Neuron (in vitro differentiated cells): Measurements from ENCODE around the gene TINAGL1.
A peak's percentile ranks its signal among the peaks of the same experiment; 100 is the strongest.

Experiments
- H2AFZ ChIP-seq: one replicate; pipeline ENCODE4 v1.6.1; 2013; ENCODE audit warnings: low read depth, mild to moderate bottlenecking, inconsistent platforms, low read length, moderate library complexity
- H3K27me3 ChIP-seq: one replicate; pipeline ENCODE4 v1.6.1; 2013; ENCODE audit warnings: low read length; ENCODE audit not compliant: insufficient read depth
- H3K36me3 ChIP-seq: one replicate; pipeline ENCODE4 v1.6.1; 2013; ENCODE audit warnings: low read length; ENCODE audit not compliant: insufficient read depth
- H3K4me1 ChIP-seq: one replicate; pipeline ENCODE4 v1.6.1; 2013; ENCODE audit warnings: low read length; ENCODE audit not compliant: insufficient read depth
- H3K4me3 ChIP-seq: 2 replicates; pipeline ENCODE4 v1.5.1; 2013; ENCODE audit warnings: mild to moderate bottlenecking, low read length, moderate library complexity
- H3K9me3 ChIP-seq: one replicate; pipeline ENCODE4 v1.6.1; 2013; ENCODE audit warnings: low read length

Gene TINAGL1

DNA sequence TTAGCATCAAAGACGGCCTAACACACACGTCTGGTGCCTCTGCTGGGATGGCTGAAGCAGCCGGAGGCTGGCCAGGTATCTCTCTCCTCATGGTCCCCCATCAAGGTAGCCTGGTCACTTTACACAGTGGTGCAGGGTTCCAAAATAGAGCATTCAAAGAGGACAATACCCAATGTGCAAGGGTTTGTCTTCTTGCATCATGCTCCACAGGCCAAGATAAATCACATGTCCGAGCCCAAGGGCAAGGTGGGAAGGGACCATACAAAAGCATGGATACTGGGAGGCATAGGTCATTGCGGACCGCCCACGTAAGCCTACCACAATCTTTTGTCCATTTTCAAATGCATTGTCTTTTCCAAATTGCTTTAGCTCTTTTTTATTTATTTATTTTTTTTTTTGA is 23.8 kb upstream of the TINAGL1 start:
- Histone ChIP-seq H3K4me3 (no peak overlapping the region), H2AFZ (no peak overlapping the region), H3K4me1 (no peaks in the 10 kb centered on the region), H3K9me3 (no peaks in the 10 kb centered on the region), H3K36me3 (no peaks in the 10 kb centered on the region), H3K27me3 (no peaks in the 10 kb centered on the region)

DNA sequence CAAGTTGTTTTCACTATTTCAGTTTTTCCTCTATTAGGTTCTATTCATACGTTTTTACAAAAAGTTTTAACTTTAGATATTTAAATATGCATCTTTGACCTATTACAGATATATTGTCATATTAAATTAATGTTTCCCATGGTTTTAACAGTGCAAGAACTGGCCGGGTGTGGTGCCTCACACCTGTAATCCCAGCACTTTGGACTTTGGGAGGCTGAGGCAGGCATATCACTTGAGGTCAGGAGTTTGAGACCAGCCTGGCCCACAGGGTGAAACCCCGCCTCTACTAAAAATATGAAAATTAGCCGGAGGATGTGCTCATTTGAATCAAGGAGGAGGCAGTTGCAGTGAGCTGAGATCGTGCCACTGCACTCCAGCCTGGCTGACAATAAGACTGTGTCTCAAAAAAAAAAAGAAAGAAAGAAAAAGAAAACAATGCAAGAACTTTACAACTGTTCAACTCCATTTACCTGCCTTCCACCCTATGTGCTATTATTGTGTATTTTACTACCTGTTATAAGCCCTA is 19.8 kb upstream of the TINAGL1 start:
- H3K36me3 ChIP-seq = no peaks in the 10 kb centered on the region
- H3K27me3 ChIP-seq = no peaks in the 10 kb centered on the region
- no peaks in the 10 kb centered on the region for H3K9me3 ChIP-seq
- H2AFZ ChIP-seq = no peak overlapping the region
- H3K4me1 ChIP-seq = no peaks in the 10 kb centered on the region
- no peak overlapping the region for H3K4me3 ChIP-seq

DNA sequence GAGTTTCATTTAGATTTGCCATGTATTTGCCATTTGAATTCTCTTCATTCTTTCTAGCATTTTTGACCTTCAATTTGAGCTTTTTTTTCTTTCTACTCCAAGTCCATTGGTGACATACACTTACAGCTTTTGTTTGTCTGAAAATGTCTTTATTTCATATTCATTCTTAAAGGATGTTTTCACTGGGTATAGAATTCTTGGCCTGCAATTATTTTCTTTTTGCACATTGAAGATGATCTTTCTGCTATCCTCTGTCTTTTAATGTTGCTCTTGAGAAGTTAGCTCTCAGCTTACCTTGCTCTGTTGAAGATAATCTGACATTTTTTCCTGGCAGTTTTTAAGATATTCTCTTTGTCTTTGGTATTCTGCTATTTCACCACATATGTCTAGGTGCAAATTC is 16.6 kb upstream of the TINAGL1 start:
- H3K36me3 ChIP-seq = no peaks in the 10 kb centered on the region
- no peaks in the 10 kb centered on the region for H3K27me3 ChIP-seq
- no peak overlapping the region for H2AFZ ChIP-seq
- H3K4me1 ChIP-seq = peaks cover 2% of the 10 kb centered on the region
- H3K9me3 ChIP-seq = no peaks in the 10 kb centered on the region
- no peak overlapping the region for H3K4me3 ChIP-seq

DNA sequence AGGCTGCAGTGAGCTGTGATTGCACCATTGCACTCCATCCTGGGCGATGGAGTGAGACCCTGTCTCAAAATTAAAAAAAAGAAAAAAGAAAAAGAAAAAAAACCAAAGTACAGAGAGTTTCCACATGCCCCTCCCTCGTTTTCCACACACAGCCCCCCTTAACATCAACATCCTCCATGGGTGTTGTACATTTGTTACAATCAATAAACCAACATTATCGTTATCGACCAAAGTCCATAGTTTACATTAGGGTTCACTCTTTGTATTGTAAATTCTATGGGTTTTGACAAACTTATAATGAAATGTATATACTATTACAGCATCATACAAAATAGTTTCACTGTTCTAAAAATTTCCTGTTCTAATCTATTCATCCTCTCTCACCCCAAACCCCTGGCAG is 15.9 kb upstream of the TINAGL1 start:
- no peaks in the 10 kb centered on the region for H3K36me3 ChIP-seq
- H3K4me1 ChIP-seq = peaks cover 2% of the 10 kb centered on the region
- no peak overlapping the region for H2AFZ ChIP-seq
- no peaks in the 10 kb centered on the region for H3K9me3 ChIP-seq
- H3K4me3 ChIP-seq = no peak overlapping the region
- H3K27me3 ChIP-seq = no peaks in the 10 kb centered on the region

DNA sequence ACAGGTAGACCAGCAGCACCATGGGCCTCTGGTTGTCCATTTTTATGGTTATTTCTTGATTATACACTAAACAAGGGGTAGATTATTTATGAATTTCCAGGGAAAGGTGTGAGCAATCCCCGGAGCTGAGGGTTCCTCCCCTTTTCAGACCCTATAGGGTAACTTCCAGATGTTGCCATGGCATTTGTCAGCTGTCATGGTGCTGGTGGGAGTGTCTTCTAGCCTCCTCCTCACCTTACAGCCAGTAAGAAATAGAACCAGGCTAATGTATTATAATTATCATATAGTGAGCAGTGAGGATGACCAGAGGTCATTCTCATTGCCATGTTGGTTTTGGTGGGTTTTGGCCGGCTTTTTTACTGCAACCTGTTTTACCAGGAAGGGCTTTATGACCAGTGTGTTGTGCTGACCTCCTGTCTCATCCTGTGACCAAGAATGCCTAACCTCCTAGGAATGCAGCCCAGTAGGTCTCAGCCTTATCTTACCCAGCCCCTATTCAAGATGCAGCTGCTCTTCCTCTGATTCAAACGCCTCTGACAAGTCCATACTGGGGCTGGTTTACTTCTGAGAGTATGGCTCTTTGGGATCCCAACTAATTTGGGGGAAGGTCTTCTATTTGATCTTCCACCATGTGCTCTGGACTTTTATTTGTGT is 13.5 kb upstream of the TINAGL1 start:
- H3K36me3 ChIP-seq = no peaks in the 10 kb centered on the region
- H3K9me3 ChIP-seq = no peaks in the 10 kb centered on the region
- H3K27me3 ChIP-seq = no peaks in the 10 kb centered on the region
- H3K4me1 ChIP-seq = peaks cover 2% of the 10 kb centered on the region
- no peak overlapping the region for H2AFZ ChIP-seq
- H3K4me3 ChIP-seq = no peak overlapping the region

DNA sequence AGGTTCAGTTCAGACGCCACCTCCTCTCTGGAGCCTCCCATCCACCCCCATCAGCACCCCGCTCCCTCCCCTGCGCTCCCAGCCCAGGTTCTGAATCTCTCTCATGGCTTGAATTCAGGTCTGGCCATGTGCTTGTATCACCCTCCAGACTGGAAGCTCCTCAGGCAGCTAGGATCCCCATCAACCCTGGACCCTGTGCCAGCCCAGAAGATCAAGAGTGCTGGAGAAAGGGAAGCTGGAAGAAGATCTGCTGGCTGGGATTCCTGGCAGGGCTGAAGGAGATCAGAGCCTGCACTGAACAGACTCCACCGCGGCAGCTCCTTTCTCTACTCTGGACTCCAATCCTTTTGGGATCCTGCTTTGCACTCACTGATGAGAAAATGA is 11.7 kb upstream of the TINAGL1 start:
- Histone ChIP-seq H2AFZ (no peak overlapping the region), H3K9me3 (no peaks in the 10 kb centered on the region), H3K4me3 (no peak overlapping the region), H3K4me1 (peaks cover 6% of the 10 kb centered on the region), H3K27me3 (peaks cover 4% of the 10 kb centered on the region), H3K36me3 (no peaks in the 10 kb centered on the region)

DNA sequence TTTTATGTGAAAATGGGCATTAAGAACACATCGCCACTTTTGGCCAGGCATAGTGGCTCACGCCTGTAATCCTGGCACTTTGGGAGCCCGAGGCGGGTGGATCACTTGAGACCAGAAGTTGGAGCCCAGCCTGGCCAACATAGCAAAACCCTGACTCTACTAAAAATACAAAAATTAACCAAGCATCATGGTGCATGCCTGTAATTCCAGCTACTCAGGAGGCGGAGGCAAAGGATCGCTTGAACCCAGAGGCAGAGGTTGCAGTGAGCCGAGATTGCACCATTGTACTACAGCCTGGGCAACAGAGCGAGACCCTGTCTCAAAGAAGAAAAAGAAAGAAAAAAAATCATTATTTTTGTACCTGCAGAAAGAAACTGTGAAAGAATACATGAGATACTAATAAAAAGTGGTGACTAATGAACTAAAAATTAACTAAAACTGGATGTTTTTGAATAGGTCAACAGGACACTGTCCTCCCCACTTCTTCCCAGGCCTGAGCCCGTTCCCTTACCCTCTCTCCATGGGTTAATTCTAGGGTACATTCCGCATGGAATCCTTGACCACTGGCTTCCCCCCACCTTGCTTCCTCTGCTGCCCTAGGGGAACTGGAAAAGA is 8.3 kb upstream of the TINAGL1 start:
- Histone ChIP-seq H3K27me3 (peaks cover 14% of the 10 kb centered on the region), H3K4me1 (peaks cover 7% of the 10 kb centered on the region), H3K36me3 (no peaks in the 10 kb centered on the region)

GRCh38 chr1:31568895-31569595 is 7.3 kb upstream of the TINAGL1 start:
- Histone ChIP-seq H3K36me3 (no peaks in the 10 kb centered on the region), H2AFZ (no peak overlapping the region), H3K4me1 (peaks cover 7% of the 10 kb centered on the region), H3K27me3 (peaks cover 17% of the 10 kb centered on the region), H3K9me3 (no peaks in the 10 kb centered on the region), H3K4me3 (no peak overlapping the region)

More for the DNA sequence above, 8.3 kb upstream of the TINAGL1 start:
- Histone ChIP-seq H3K9me3 (no peaks in the 10 kb centered on the region), H3K4me3 (no peak overlapping the region), H2AFZ (no peak overlapping the region)

- Histone ChIP-seq H3K27me3 (peaks cover 22% of the 10 kb centered on the region), H3K4me1 (peaks cover 7% of the 10 kb centered on the region), H2AFZ (peak overlapping the region; percentile 57), H3K36me3 (no peaks in the 10 kb centered on the region), H3K4me3 (no peak overlapping the region), H3K9me3 (no peaks in the 10 kb centered on the region)
These were observed 6.6 kb upstream of the TINAGL1 start for GRCh38 chr1:31569596-31570173.

GRCh38 chr1:31570228-31570627 is 6.1 kb upstream of the TINAGL1 start:
- H3K4me1 ChIP-seq = peaks cover 7% of the 10 kb centered on the region
- H3K9me3 ChIP-seq = no peaks in the 10 kb centered on the region
- H3K27me3 ChIP-seq = peaks cover 27% of the 10 kb centered on the region
- H3K36me3 ChIP-seq = no peaks in the 10 kb centered on the region
- no peak overlapping the region for H2AFZ ChIP-seq
- H3K4me3 ChIP-seq = no peak overlapping the region

GRCh38 chr1:31570906-31571305 is 5.4 kb upstream of the TINAGL1 start:
- no peak overlapping the region for H3K4me3 ChIP-seq
- H3K9me3 ChIP-seq = no peaks in the 10 kb centered on the region
- peaks cover 33% of the 10 kb centered on the region for H3K27me3 ChIP-seq
- H3K36me3 ChIP-seq = no peaks in the 10 kb centered on the region
- H3K4me1 ChIP-seq = peaks cover 7% of the 10 kb centered on the region
- no peak overlapping the region for H2AFZ ChIP-seq

GRCh38 chr1:31571340-31572295 is 4.7 kb upstream of the TINAGL1 start:
- Histone ChIP-seq H2AFZ (no peak overlapping the region), H3K36me3 (no peaks in the 10 kb centered on the region), H3K9me3 (no peaks in the 10 kb centered on the region), H3K4me1 (peaks cover 7% of the 10 kb centered on the region), H3K4me3 (no peak overlapping the region), H3K27me3 (peaks cover 40% of the 10 kb centered on the region)
